ENCODE measurements around the gene SNN.

Gene SNN

GRCh38 chr16:11705311-11706025, 37.2 kb downstream of the SNN start:
- no peak for DNase-seq

- no peak for DNase-seq
These were observed 38.0 kb downstream of the SNN start for GRCh38 chr16:11706180-11706742.

- DNase-seq = no peak
These were observed 39.5 kb downstream of the SNN start for GRCh38 chr16:11707679-11708197.

- no peak for DNase-seq
These were observed 40.2 kb downstream of the SNN start for GRCh38 chr16:11708421-11708820.

- DNase-seq = no peak
These were observed 43.4 kb downstream of the SNN start for GRCh38 chr16:11711662-11712061.

- DNase-seq = no peak
These were observed 43.9 kb downstream of the SNN start for GRCh38 chr16:11712122-11712521.

- no peak for DNase-seq
These were observed 47.1 kb downstream of the SNN start for GRCh38 chr16:11715246-11715947.

GRCh38 chr16:11716336-11716735, 48.1 kb downstream of the SNN start:
- no peak for DNase-seq

GRCh38 chr16:11717811-11718210, 49.6 kb downstream of the SNN start:
- no peak for DNase-seq

- no peak for DNase-seq
These were observed 50.9 kb downstream of the SNN start for GRCh38 chr16:11719171-11719570.

- no peak for DNase-seq
These were observed 51.5 kb downstream of the SNN start for GRCh38 chr16:11719762-11720161.

GRCh38 chr16:11721781-11722467, 53.7 kb downstream of the SNN start:
- no peak for DNase-seq

GRCh38 chr16:11722468-11722808, 54.2 kb downstream of the SNN start:
- no peak for DNase-seq

- DNase-seq = no peak
These were observed 57.2 kb downstream of the SNN start for GRCh38 chr16:11725457-11725856.

GRCh38 chr16:11726008-11726407, 57.8 kb downstream of the SNN start:
- no peak for DNase-seq

- no peak for DNase-seq
These were observed 59.7 kb downstream of the SNN start for GRCh38 chr16:11727796-11728543.
